ENCODE measurements around the gene DLG1.

The DLG1 gene

DNA sequence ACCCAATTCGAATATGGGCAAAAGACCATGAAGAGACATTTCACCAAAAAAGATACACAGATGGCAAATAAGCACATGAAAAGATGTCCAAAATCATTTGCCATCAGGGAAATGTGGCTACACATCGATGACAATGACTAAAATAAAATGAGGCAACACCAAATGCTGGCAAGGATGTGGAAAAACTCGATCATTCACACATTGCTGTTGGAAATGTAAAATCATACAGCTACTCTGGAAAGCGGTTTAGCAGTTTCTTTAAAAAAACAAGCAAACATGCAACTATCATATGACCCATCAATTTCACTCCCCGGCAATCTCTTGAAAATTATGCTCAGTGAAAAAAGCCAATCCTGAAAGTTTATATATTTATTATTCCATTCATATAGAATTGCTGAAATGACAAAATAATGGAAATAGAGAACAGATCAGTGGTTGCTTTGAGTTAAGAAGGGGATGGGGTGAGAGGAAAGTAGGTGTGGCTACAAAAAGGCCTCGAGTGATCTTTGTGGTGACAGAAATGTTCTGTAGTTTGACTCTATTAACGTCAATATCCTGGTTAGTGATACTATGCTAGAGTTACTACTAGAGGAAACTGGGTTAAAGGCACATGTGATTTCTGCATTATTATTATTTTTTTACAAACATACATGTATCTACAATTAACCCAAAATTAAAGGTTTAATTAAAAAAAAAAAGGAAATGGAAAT is 45.0 kb downstream of the DLG1 start:
- DNase-seq (ENCODE audit: low read depth, low spot score) = no peak
- H3K4me3 ChIP-seq (ENCODE audit: low read depth, low read length) = no peak overlapping the region
- TF ChIP-seq, protein P1, sequence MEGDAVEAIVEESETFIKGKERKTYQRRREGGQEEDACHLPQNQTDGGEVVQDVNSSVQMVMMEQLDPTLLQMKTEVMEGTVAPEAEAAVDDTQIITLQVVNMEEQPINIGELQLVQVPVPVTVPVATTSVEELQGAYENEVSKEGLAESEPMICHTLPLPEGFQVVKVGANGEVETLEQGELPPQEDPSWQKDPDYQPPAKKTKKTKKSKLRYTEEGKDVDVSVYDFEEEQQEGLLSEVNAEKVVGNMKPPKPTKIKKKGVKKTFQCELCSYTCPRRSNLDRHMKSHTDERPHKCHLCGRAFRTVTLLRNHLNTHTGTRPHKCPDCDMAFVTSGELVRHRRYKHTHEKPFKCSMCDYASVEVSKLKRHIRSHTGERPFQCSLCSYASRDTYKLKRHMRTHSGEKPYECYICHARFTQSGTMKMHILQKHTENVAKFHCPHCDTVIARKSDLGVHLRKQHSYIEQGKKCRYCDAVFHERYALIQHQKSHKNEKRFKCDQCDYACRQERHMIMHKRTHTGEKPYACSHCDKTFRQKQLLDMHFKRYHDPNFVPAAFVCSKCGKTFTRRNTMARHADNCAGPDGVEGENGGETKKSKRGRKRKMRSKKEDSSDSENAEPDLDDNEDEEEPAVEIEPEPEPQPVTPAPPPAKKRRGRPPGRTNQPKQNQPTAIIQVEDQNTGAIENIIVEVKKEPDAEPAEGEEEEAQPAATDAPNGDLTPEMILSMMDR (IDR thresholded peaks at IDR 0.05; ENCODE audit: low read depth, low read length) = no peak
- in situ Hi-C loops (cut with HindIII; ENCODE audit: low sequenced_read_pairs) = no loop called here

DNA sequence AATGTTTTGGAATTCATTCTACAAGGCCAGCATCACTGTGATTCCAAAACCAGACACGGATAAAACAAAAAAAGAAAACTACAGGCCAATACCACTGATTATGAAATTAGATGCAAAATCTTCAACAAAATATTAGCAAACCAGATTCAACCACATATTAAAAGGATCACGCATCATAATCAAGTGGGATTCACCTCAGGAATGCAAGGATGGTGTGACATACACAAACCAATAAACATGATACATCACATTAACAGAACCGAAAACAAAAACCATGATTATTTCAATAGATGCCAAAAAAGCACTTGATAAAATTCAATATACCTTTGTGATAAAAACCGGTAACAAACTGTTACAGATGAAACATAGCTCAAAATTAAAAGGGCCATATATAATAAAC is 48.9 kb downstream of the DLG1 start:
- DNase-seq (ENCODE audit: low read depth, low spot score) = no peak
- in situ Hi-C loops (cut with HindIII; ENCODE audit: low sequenced_read_pairs) = no loop called here
- TF ChIP-seq, protein P1 (IDR thresholded peaks at IDR 0.05; ENCODE audit: low read depth, low read length) = no peak
- no peak overlapping the region for H3K4me3 ChIP-seq (ENCODE audit: low read depth, low read length)

DNA sequence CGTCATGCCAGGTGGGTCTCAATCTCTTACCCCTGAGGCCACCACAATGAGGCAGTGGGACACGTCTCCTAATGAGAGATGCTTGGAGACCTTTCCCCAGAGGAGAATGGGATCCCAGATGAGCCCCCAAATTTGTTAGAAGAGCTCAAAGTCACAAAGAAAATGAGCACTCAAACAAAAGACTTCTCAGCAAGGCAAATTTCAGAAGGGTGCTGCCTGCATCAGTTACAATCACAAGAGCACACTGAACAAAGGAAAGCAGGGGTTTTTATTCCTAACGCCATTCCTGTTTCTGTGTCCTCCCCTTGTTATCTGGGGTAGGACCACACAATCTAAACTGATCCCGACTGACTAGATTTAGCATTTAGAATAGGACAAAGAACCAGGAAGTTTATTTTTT is 50.1 kb downstream of the DLG1 start:
- TF ChIP-seq, protein P1 (IDR thresholded peaks at IDR 0.05; ENCODE audit: low read depth, low read length) = no peak

DNA sequence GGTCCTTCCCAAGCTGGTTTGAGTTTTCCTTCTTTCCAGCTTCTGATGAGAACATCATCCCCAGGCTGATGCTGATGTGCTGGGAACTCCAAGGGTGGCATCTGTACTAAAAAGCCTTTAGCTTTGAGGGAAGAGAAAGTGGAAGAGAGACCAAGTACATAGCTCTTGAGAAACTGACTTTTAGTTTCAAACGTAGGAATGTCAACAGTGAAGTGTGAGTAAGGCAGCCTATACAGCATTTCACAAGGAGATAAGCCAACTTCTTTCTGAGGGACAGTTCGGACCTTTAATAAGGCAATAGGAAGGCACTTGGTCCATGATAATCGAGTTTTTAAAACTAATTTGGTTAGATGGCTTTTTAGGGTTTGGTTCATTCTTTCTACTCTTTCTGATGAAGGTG is 53.7 kb downstream of the DLG1 start:
- no peak overlapping the region for H3K4me3 ChIP-seq (ENCODE audit: low read depth, low read length)
- in situ Hi-C loops (cut with HindIII; ENCODE audit: low sequenced_read_pairs) = no loop called here
- TF ChIP-seq, protein P1 (IDR thresholded peaks at IDR 0.05; ENCODE audit: low read depth, low read length) = no peak
- DNase-seq (ENCODE audit: low read depth, low spot score) = no peak

More for the DNA sequence above, 50.1 kb downstream of the DLG1 start:
- no peak overlapping the region for H3K4me3 ChIP-seq (ENCODE audit: low read depth, low read length)
- in situ Hi-C loops (cut with HindIII; ENCODE audit: low sequenced_read_pairs) = no loop called here
- no peak for DNase-seq (ENCODE audit: low read depth, low spot score)

DNA sequence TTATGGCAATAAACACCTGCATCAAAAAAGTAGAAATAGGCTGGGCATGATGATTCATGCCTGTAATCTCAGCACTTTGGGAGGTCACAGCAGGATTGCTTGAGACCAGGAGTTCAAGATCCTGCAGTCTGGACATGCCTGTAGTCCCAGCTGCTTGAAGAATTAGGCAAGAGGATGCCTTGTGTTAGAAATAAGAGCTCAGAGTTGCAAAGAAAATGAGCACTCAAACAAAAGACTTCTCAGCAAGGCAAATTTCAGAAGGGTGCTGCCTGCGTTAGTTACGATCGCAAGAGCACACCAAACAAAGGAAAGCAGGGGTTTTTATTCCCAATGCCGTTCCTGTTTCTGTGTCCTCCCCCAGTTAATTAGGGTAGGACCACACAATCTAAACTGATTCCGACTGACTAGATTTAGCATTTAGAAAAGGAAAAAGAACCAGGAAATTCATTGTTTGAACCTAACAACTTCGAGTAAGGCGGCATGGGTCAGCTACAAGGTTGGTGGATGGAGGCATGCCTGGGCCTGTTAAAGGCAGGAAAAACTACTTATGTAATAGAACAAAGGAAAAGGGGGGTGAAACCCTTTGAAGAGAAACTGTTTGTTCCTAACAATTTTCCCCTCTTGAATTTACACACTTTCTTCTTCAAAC is 55.5 kb downstream of the DLG1 start:
- in situ Hi-C loops (cut with HindIII; ENCODE audit: low sequenced_read_pairs) = no loop called here
- TF ChIP-seq, protein P1 (IDR thresholded peaks at IDR 0.05; ENCODE audit: low read depth, low read length) = no peak
- no peak overlapping the region for H3K4me3 ChIP-seq (ENCODE audit: low read depth, low read length)
- DNase-seq (ENCODE audit: low read depth, low spot score) = no peak

DNA sequence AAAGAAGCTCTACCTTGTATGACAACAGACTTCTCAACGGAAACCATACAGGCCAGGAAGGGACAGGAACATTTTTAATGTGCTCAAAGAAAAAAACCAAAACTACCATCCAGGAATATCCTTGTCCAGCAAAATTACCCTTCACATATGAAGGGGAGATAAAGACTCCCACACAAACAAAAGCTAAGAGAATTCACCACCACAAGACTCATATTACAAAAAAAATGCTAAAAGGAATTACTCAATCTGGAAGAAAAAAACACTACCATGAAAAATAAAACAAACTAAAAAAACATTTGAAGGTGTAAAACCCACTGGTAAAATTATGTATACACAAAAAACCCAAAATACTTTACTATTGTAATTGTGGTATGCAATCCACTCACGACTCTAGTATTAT is 57.2 kb downstream of the DLG1 start:
- DNase-seq (ENCODE audit: low read depth, low spot score) = no peak
- H3K4me3 ChIP-seq (ENCODE audit: low read depth, low read length) = no peak overlapping the region
- TF ChIP-seq, protein P1 (IDR thresholded peaks at IDR 0.05; ENCODE audit: low read depth, low read length) = no peak
- in situ Hi-C loops (cut with HindIII; ENCODE audit: low sequenced_read_pairs) = no loop called here
